SK-N-SH (cell line): ENCODE measurements around the gene NLGN2. TPM values are rescaled to one million over a fixed set of nuclear protein-coding genes. Genes with fewer than 3 reads are reported as not detected.

Source experiments
- CTCF ChIA-PET: fragments of 300-600, 350-600 bp; formaldehyde crosslinking; extraction: SDS; loops from one replicate; lab custom pipeline; 2021; lab: Yijun Ruan, JAX
- POLR2A ChIA-PET: fragments of 350-600 bp; sonication (Branson Sonifier 250); formaldehyde crosslinking; extraction: SDS; loops from one replicate; lab custom pipeline; 2020; ENCODE audit warnings: antibody characterized with exemption, inconsistent platforms; lab: Yijun Ruan, JAX
- DNase-seq: peaks from one replicate; pipeline ENCODE4 v3.0.0; 2012
- H2AFZ ChIP-seq: fragments of 200-600 bp; sonication (generic); 2 replicates; pipeline ENCODE4 v1.8.1; 2016; ENCODE audit warnings: antibody characterized with exemption, mild to moderate bottlenecking, low read depth
- H3F3A ChIP-seq: fragments of 200-600 bp; sonication (generic); replicated peaks from 2 replicates; pipeline ENCODE3; 2016; ENCODE audit warnings: antibody characterized with exemption, mild to moderate bottlenecking; ENCODE audit not compliant: insufficient read depth
- H3K27ac ChIP-seq, 2 experiments: fragments of 200-500 bp in 1 of 2; fragments of 200-600 bp in 1 of 2; sonication (Bioruptor generic) in 1 of 2; sonication (generic), shearing (Covaris generic) in 1 of 2; 2 replicates each; pipeline versions ENCODE4 v1.5.1 to v1.6.1; 2014 to 2016; ENCODE audit warnings: low read depth in 2 of 2, inconsistent platforms in 1 of 2, low read length in 1 of 2, mild to moderate bottlenecking in 1 of 2, mixed read lengths in 1 of 2
- H3K27me3 ChIP-seq: fragments of 200-600 bp; sonication (generic), shearing (Covaris generic); 2 replicates; pipeline ENCODE4 v1.6.1; 2016; ENCODE audit warnings: mixed run types; ENCODE audit not compliant: insufficient read depth
- H3K36me3 ChIP-seq, 2 experiments: fragments of 200-500 bp in 1 of 2; fragments of 200-600 bp in 1 of 2; sonication (Bioruptor generic) in 1 of 2; sonication (generic) in 1 of 2; replicated peaks in 1 of 2; 2 replicates each; pipeline versions ENCODE3 to v1.5.1; 2014 to 2016; ENCODE audit warnings: low read length in 1 of 2, mild to moderate bottlenecking in 1 of 2; ENCODE audit not compliant: insufficient read depth in 2 of 2, control insufficient read depth in 1 of 2
- H3K4me1 ChIP-seq, 2 experiments: fragments of 200-500 bp in 1 of 2; fragments of 200-600 bp in 1 of 2; sonication (Bioruptor generic) in 1 of 2; sonication (generic), shearing (Covaris generic) in 1 of 2; 2 replicates each; pipeline versions ENCODE4 v1.5.1 to v1.6.1; 2014 to 2016; ENCODE audit warnings: low read depth in 1 of 2, low read length in 1 of 2, mixed run types in 1 of 2; ENCODE audit not compliant: insufficient read depth in 2 of 2, control insufficient read depth in 1 of 2
- H3K4me2 ChIP-seq: fragments of 200-600 bp; sonication (generic), shearing (Covaris generic); 2 replicates; pipeline ENCODE4 v1.6.1; 2017; ENCODE audit warnings: mixed run types
- H3K4me3 ChIP-seq, 2 experiments: fragments of 200-500 bp in 1 of 2; fragments of 200-600 bp in 1 of 2; sonication (Bioruptor generic) in 1 of 2; sonication (generic), shearing (Covaris generic) in 1 of 2; 2 replicates each; pipeline versions ENCODE4 v1.5.1 to v1.8.1; 2014 to 2016; ENCODE audit warnings: low read depth in 2 of 2, inconsistent platforms in 1 of 2, low read length in 1 of 2, mild to moderate bottlenecking in 1 of 2, mixed read lengths in 1 of 2, moderate library complexity in 1 of 2
- H3K79me2 ChIP-seq: fragments of 200-600 bp; sonication (generic); 2 replicates; pipeline ENCODE4 v1.8.1; 2017; ENCODE audit warnings: mild to moderate bottlenecking; ENCODE audit not compliant: insufficient read depth
- H3K9ac ChIP-seq: fragments of 200-600 bp; sonication (generic); 2 replicates; pipeline ENCODE4 v1.6.1; 2017; ENCODE audit warnings: mixed run types
- H3K9me2 ChIP-seq: fragments of 200-600 bp; sonication (generic); 2 replicates; pipeline ENCODE4 v1.6.1; 2017; ENCODE audit warnings: mixed run types
- H3K9me3 ChIP-seq: fragments of 200-600 bp; sonication (generic); 2 replicates; pipeline ENCODE4 v1.6.1; 2017; ENCODE audit warnings: mixed run types, mild to moderate bottlenecking, moderate library complexity
- H4K20me1 ChIP-seq: fragments of 200-600 bp; sonication (generic); 2 replicates; pipeline ENCODE4 v1.6.1; 2017; ENCODE audit warnings: mild to moderate bottlenecking, mixed run types; ENCODE audit not compliant: insufficient read depth
- EP300 ChIP-seq, 2 experiments: IDR thresholded peaks; 2 replicates each; pipeline versions ENCODE4 v1.4.0 to v1.6.1; 2012; ENCODE audit warnings: borderline replicate concordance in 1 of 2, low read depth in 1 of 2, low read length in 1 of 2
- FOXJ3 ChIP-seq: sonication (generic); formaldehyde crosslinking; IDR thresholded peaks from 2 replicates; pipeline ENCODE4 v1.5.1; 2020; ENCODE audit warnings: mild to moderate bottlenecking, missing genetic modification reagents
- FOXM1 ChIP-seq: IDR thresholded peaks from 2 replicates; pipeline ENCODE4 v1.4.0; 2012; ENCODE audit warnings: low read depth, mild to moderate bottlenecking
- GABPA ChIP-seq: IDR thresholded peaks from 2 replicates; pipeline ENCODE4 v1.4.0; 2012; ENCODE audit warnings: low read depth, mild to moderate bottlenecking
- GATA2 ChIP-seq: sonication (generic); formaldehyde crosslinking; IDR thresholded peaks from 2 replicates; pipeline ENCODE4 v1.5.0; 2020; ENCODE audit warnings: mild to moderate bottlenecking, missing genetic modification reagents
- IRF3 ChIP-seq: fragments of 150-350 bp; IDR thresholded peaks from 2 replicates; pipeline ENCODE4 v1.6.1; 2016; ENCODE audit warnings: mild to moderate bottlenecking, low read depth, low read length
- JUND ChIP-seq: IDR thresholded peaks from 2 replicates; pipeline ENCODE4 v1.4.0; 2012
- MAX ChIP-seq: IDR thresholded peaks from 2 replicates; pipeline ENCODE4 v1.4.0; 2012; ENCODE audit warnings: low read depth
- MXI1 ChIP-seq: IDR thresholded peaks from 2 replicates; pipeline ENCODE4 v1.6.1; 2012; ENCODE audit warnings: mild to moderate bottlenecking, low read depth, low read length, improper control_type of control experiment
- NFIC ChIP-seq: IDR thresholded peaks from 2 replicates; pipeline ENCODE4 v1.4.0; 2012; ENCODE audit warnings: borderline replicate concordance
- PBX3 ChIP-seq: IDR thresholded peaks from 2 replicates; pipeline ENCODE4; 2012
- POLR2AphosphoS5 ChIP-seq: IDR thresholded peaks from 2 replicates; pipeline ENCODE4 v1.6.1; 2012; ENCODE audit warnings: low read depth, low read length
- REST ChIP-seq: IDR thresholded peaks from 2 replicates; pipeline ENCODE4 v1.6.1; 2012; ENCODE audit warnings: mild to moderate bottlenecking, low read depth, low read length, moderate library complexity
- RFX5 ChIP-seq: IDR thresholded peaks from 2 replicates; pipeline ENCODE4 v1.6.1; 2012; ENCODE audit warnings: mild to moderate bottlenecking, improper control_type of control experiment, low read length
- SMC3 ChIP-seq: IDR thresholded peaks from 2 replicates; pipeline ENCODE4 v1.6.1; 2012; ENCODE audit warnings: low read depth, low read length, improper control_type of control experiment
- TAF1 ChIP-seq: IDR thresholded peaks from 2 replicates; pipeline ENCODE4 v1.6.1; 2012; ENCODE audit warnings: low read depth, mild to moderate bottlenecking, low read length, moderate library complexity, borderline replicate concordance
- TEAD4 ChIP-seq: IDR thresholded peaks from 2 replicates; pipeline ENCODE4 v1.4.0; 2012; ENCODE audit warnings: mild to moderate bottlenecking, borderline replicate concordance; ENCODE audit not compliant: insufficient read depth
- USF2 ChIP-seq: fragments of 150-350 bp; IDR thresholded peaks from 2 replicates; pipeline ENCODE4 v1.6.1; 2017; ENCODE audit warnings: antibody characterized with exemption, low read length, low read depth, borderline replicate concordance
- WGBS: methylation state at CpG from one replicate; pipeline ENCODE4 v1.1.6; 2017; ENCODE audit warnings: low lambda C conversion rate; 5-methylcytosine and 5-hydroxymethylcytosine counted together
- polyA plus RNA-seq, 3 experiments: library from polyadenylated mRNA; depleted of rRNA; stranded (reverse); fragments of >200 nt; gene quantifications; 2 replicates each; pipeline ENCODE4 v1.2.3, GENCODE V29; 2012

The NLGN2 gene
- polyA plus RNA-seq, 1 of the 3 experiments (the other 2 are of a cell fraction): 29.9 TPM

GRCh38 chr17:7429722-7430121 is 22.1 kb downstream of the NLGN2 start:
- Histone ChIP-seq H3K9ac (no peak overlapping the region), H3K9me3 (no peaks in the 10 kb centered on the region), H3K36me3 (no peaks in the 10 kb centered on the region), H3K79me2 (no peaks in the 10 kb centered on the region), H3K27ac (no peak overlapping the region), H3K9me2 (no peaks in the 10 kb centered on the region), H3K4me2 (no peak overlapping the region), H3K4me1 (no peaks in the 10 kb centered on the region), H4K20me1 (no peaks in the 10 kb centered on the region), H3F3A (peaks cover 6% of the 10 kb centered on the region), H2AFZ (no peak overlapping the region), H3K4me3 (no peak overlapping the region), H3K27me3 (no peaks in the 10 kb centered on the region)
- CTCF ChIA-PET: interaction anchor here (0.6 to 0.8 kb wide), 2 partner anchors 61 to 77 kb away, joined by 3 read pairs; partner anchors contain the start of gene KCTD11
- TF ChIP-seq FOXJ3 (no peak), SMC3 (no peak)
- no peak for DNase-seq
- POLR2A ChIA-PET: no interaction called here
- WGBS: 78% methylated on average over 9 of the region's 10 CpGs

- Histone ChIP-seq H3K27me3 (no peaks in the 10 kb centered on the region), H3K9me3 (no peaks in the 10 kb centered on the region), H3F3A (peaks cover 6% of the 10 kb centered on the region), H4K20me1 (no peaks in the 10 kb centered on the region), H3K9ac (no peak overlapping the region), H2AFZ (no peak overlapping the region), H3K9me2 (no peaks in the 10 kb centered on the region), H3K4me1 (peaks cover 0 to 4% of the 10 kb centered on the region in 2 experiments; a peak in 1 of 4 replicates), H3K79me2 (peaks cover 3% of the 10 kb centered on the region; the same call in 1 of the 2 replicates), H3K4me2 (no peak overlapping the region), H3K27ac (no peak overlapping the region), H3K36me3 (no peaks in the 10 kb centered on the region), H3K4me3 (no peak overlapping the region)
- DNase-seq: no peak
- 60% methylated on average over 1 of the region's 1 CpG for WGBS
- POLR2A ChIA-PET: no interaction called here
- TF ChIP-seq POLR2AphosphoS5 (no peak), PBX3 (no peak), EP300 (IDR thresholded peaks at IDR 0.05; ENCODE audit: borderline replicate concordance in 1 of 2, low read depth in 1 of 2, low read length in 1 of 2) (no peak), REST (no peak), NFIC (no peak), GATA2 (CRISPR knock-in tag) (no peak), FOXM1 (no peak), GABPA (no peak), USF2 (no peak), FOXJ3 (no peak), MAX (no peak), JUND (no peak), TAF1 (no peak), TEAD4 (no peak), MXI1 (no peak), RFX5 (no peak), IRF3 (no peak)
- CTCF ChIA-PET: interaction anchor here (1.1 kb wide), 1 partner anchor 75 kb away, joined by 3 read pairs; no protein-coding TSS in a partner anchor
Observed at GRCh38 chr17:7431231-7431630, 23.6 kb downstream of the NLGN2 start.
